Left ventricle myocardium inferior (tissue), 1 donor: ENCODE measurements around the gene CKLF. TPM values are rescaled to one million over a fixed set of nuclear protein-coding genes. Genes with fewer than 3 reads are reported as not detected.
A peak's percentile ranks its signal among the peaks of the same experiment; 100 is the strongest.
"Not testable (repeated sequence)": the region's sequence is repeated elsewhere in the genome, so short reads cannot be mapped to it uniquely, and the experiment has no call there.

Source experiments
- DNase-seq: peaks from one replicate; pipeline ENCODE4 v3.0.0-alpha.2; 2020
- H3K27ac ChIP-seq: fragments of 200-600 bp; replicated peaks from 2 replicates; pipeline ENCODE4 v1.8.0; 2021
- H3K27me3 ChIP-seq: fragments of 200-600 bp; 2 replicates; pipeline ENCODE4 v1.8.0; 2021; ENCODE audit warnings: low read depth
- H3K36me3 ChIP-seq: fragments of 200-600 bp; 2 replicates; pipeline ENCODE4 v1.8.0; 2021
- H3K4me1 ChIP-seq: fragments of 200-600 bp; 2 replicates; pipeline ENCODE4 v1.8.0; 2021
- H3K4me3 ChIP-seq: fragments of 200-600 bp; 2 replicates; pipeline ENCODE4 v1.8.0; 2021; ENCODE audit warnings: mild to moderate bottlenecking, moderate library complexity
- H3K9me3 ChIP-seq: fragments of 200-600 bp; replicated peaks from 2 replicates; pipeline ENCODE4 v1.8.0; 2021
- intact Hi-C: fragments of 100-400 bp; cut with micrococcal nuclease; formaldehyde crosslinking; loops from one replicate; pipeline ENCODE4 v1.11.0; 2022
- total RNA-seq: library from RNA; stranded (reverse); fragmentation: NEBNext Ultra II Directional; extraction: Animal tissue kit (Norgen Biotek cat#: 25700); gene quantifications from one replicate; pipeline ENCODE4 v1.2.1, GENCODE V29; 2021
- TF ChIP-seq, protein P1 (sequence below): fragments of 200-600 bp; IDR thresholded peaks from 2 replicates; pipeline ENCODE4 v1.8.0; 2021; ENCODE audit warnings: antibody characterized with exemption, mild to moderate bottlenecking, borderline replicate concordance
- donor health status: DM: no; HTN: yes; CAD: no; lungs with severe emphysema.

The CKLF gene
- total RNA-seq, 1 donor from 2014 or later: 7.8 TPM

- Histone ChIP-seq H3K4me3 (no peak overlapping the region), H3K36me3 (peaks cover 21% of the 10 kb centered on the region), H3K9me3 (no peaks in the 10 kb centered on the region), H3K27ac (peak overlapping the region; percentile 75), H3K27me3 (no peaks in the 10 kb centered on the region), H3K4me1 (peaks cover 71% of the 10 kb centered on the region)
- TF ChIP-seq, protein P1, sequence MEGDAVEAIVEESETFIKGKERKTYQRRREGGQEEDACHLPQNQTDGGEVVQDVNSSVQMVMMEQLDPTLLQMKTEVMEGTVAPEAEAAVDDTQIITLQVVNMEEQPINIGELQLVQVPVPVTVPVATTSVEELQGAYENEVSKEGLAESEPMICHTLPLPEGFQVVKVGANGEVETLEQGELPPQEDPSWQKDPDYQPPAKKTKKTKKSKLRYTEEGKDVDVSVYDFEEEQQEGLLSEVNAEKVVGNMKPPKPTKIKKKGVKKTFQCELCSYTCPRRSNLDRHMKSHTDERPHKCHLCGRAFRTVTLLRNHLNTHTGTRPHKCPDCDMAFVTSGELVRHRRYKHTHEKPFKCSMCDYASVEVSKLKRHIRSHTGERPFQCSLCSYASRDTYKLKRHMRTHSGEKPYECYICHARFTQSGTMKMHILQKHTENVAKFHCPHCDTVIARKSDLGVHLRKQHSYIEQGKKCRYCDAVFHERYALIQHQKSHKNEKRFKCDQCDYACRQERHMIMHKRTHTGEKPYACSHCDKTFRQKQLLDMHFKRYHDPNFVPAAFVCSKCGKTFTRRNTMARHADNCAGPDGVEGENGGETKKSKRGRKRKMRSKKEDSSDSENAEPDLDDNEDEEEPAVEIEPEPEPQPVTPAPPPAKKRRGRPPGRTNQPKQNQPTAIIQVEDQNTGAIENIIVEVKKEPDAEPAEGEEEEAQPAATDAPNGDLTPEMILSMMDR: no peak
- DNase-seq: no peak
- intact Hi-C loops: no loop called here
Observed at GRCh38 chr16:66512272-66513110, 39.9 kb upstream of the CKLF start.

GRCh38 chr16:66513111-66513723 lies 39.2 kb upstream of the CKLF start:
- intact Hi-C loops: no loop called here
- H3K27me3 ChIP-seq: no peaks in the 10 kb centered on the region
- H3K4me1 ChIP-seq: peaks cover 74% of the 10 kb centered on the region
- H3K4me3 ChIP-seq: no peak overlapping the region
- no peak for DNase-seq
- H3K9me3 ChIP-seq: no peaks in the 10 kb centered on the region
- TF ChIP-seq, protein P1: no peak
- H3K27ac ChIP-seq: peak overlapping the region; percentile 75
- H3K36me3 ChIP-seq: peaks cover 21% of the 10 kb centered on the region

DNA sequence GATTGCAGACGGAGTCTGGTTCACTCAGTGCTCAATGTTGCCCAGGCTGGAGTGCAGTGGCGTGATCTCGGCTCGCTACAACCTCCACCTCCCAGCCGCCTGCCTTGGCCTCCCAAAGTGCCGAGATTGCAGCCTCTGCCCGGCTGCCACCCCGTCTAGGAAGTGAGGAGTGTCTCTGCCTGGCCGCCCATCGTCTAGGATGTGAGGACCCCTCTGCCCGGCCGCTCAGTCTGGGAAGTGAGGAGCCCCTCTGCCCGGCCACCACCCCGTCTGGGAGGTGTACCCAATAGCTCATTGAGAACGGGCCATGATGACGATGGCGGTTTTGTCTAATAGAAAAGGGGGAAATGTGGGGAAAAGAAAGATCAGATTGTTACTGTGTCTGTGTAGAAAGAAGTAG lies 38.0 kb upstream of the CKLF start:
- H3K9me3 ChIP-seq, intact Hi-C loops, H3K27me3 ChIP-seq, H3K4me3 ChIP-seq, DNase-seq, H3K27ac ChIP-seq: not testable (repeated sequence)
- Histone ChIP-seq H3K4me1 (peaks cover 78% of the 10 kb centered on the region), H3K36me3 (peaks cover 16% of the 10 kb centered on the region)

- H3K9me3 ChIP-seq, H3K27me3 ChIP-seq, intact Hi-C loops, H3K4me3 ChIP-seq, DNase-seq: not testable (repeated sequence)
- Histone ChIP-seq H3K4me1 (peaks cover 84% of the 10 kb centered on the region), H3K27ac (peak overlapping the region; percentile 99), H3K36me3 (peaks cover 12% of the 10 kb centered on the region)
Observed at GRCh38 chr16:66514980-66515595, 37.3 kb upstream of the CKLF start.

GRCh38 chr16:66515596-66516508 lies 36.5 kb upstream of the CKLF start:
- Histone ChIP-seq H3K4me1 (peaks cover 84% of the 10 kb centered on the region), H3K9me3 (no peaks in the 10 kb centered on the region), H3K27ac (peak overlapping the region; percentile 99), H3K36me3 (peaks cover 12% of the 10 kb centered on the region), H3K4me3 (peak overlapping the region; percentile 40), H3K27me3 (no peaks in the 10 kb centered on the region)
- DNase-seq: no peak
- intact Hi-C loops: no loop called here
- TF ChIP-seq, protein P1: peak; percentile 50

DNA sequence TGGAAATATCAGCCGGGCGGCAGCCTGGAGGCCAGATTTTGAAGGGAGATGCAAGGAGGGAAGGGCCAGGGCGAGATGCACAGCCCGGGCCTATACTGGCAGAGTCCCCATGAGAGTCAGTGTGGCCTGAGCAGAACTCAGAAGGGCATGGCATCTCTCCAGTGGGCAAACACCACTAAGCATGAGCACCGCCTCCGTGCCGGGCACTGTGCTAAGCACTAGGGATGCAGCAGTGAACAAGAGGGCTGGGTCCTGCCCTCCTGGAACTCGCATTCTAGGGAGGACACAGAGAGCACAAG lies 35.9 kb upstream of the CKLF start:
- Histone ChIP-seq H3K27ac (peak overlapping the region; percentile 99), H3K27me3 (no peaks in the 10 kb centered on the region), H3K9me3 (no peaks in the 10 kb centered on the region), H3K36me3 (peaks cover 12% of the 10 kb centered on the region), H3K4me1 (peaks cover 84% of the 10 kb centered on the region), H3K4me3 (peak overlapping the region; percentile 40)
- intact Hi-C loops: no loop called here
- DNase-seq: no peak
- TF ChIP-seq, protein P1: no peak
